ENCODE results near the gene SYNPR.

SYNPR gene

GRCh38 chr3:63324621-63325020 is 46.5 kb downstream of the SYNPR start:
- DNase-seq (ENCODE audit: low read depth) = no peak
- no peak overlapping the region for H3K4me3 ChIP-seq (ENCODE audit: control insufficient read depth, low read depth, low read length)
- no peak for TF ChIP-seq CTCF (IDR thresholded peaks at IDR 0.05; ENCODE audit: control insufficient read depth, insufficient read depth, low read depth, low read length, missing control alignments)

- no peak overlapping the region for H3K4me3 ChIP-seq (ENCODE audit: control insufficient read depth, low read depth, low read length)
- no peak for DNase-seq (ENCODE audit: low read depth)
- no peak for TF ChIP-seq CTCF (IDR thresholded peaks at IDR 0.05; ENCODE audit: control insufficient read depth, insufficient read depth, low read depth, low read length, missing control alignments)
Measured at GRCh38 chr3:63325386-63325785, 47.3 kb downstream of the SYNPR start.

- no peak overlapping the region for H3K4me3 ChIP-seq (ENCODE audit: control insufficient read depth, low read depth, low read length)
- no peak for TF ChIP-seq CTCF (IDR thresholded peaks at IDR 0.05; ENCODE audit: control insufficient read depth, insufficient read depth, low read depth, low read length, missing control alignments)
- no peak for DNase-seq (ENCODE audit: low read depth)
Measured at GRCh38 chr3:63328365-63328764, 50.3 kb downstream of the SYNPR start.

- no peak overlapping the region for H3K4me3 ChIP-seq (ENCODE audit: control insufficient read depth, low read depth, low read length)
- DNase-seq (ENCODE audit: low read depth) = no peak
- TF ChIP-seq CTCF (IDR thresholded peaks at IDR 0.05; ENCODE audit: control insufficient read depth, insufficient read depth, low read depth, low read length, missing control alignments) = no peak
Measured at GRCh38 chr3:63331520-63331919, 53.4 kb downstream of the SYNPR start.

- TF ChIP-seq CTCF (IDR thresholded peaks at IDR 0.05; ENCODE audit: control insufficient read depth, insufficient read depth, low read depth, low read length, missing control alignments) = no peak
- no peak for DNase-seq (ENCODE audit: low read depth)
- H3K4me3 ChIP-seq (ENCODE audit: control insufficient read depth, low read depth, low read length) = no peak overlapping the region
Measured at GRCh38 chr3:63333815-63334214, 55.7 kb downstream of the SYNPR start.

- H3K4me3 ChIP-seq (ENCODE audit: control insufficient read depth, low read depth, low read length) = no peak overlapping the region
- no peak for DNase-seq (ENCODE audit: low read depth)
- no peak for TF ChIP-seq CTCF (IDR thresholded peaks at IDR 0.05; ENCODE audit: control insufficient read depth, insufficient read depth, low read depth, low read length, missing control alignments)
Measured at GRCh38 chr3:63338351-63338750, 60.2 kb downstream of the SYNPR start.

- no peak overlapping the region for H3K4me3 ChIP-seq (ENCODE audit: control insufficient read depth, low read depth, low read length)
- DNase-seq (ENCODE audit: low read depth) = peak; percentile 99
- no peak for TF ChIP-seq CTCF (IDR thresholded peaks at IDR 0.05; ENCODE audit: control insufficient read depth, insufficient read depth, low read depth, low read length, missing control alignments)
Measured at GRCh38 chr3:63343674-63344073, 65.6 kb downstream of the SYNPR start.
